Fibroblast of lung (primary cell): ENCODE measurements around the gene ERBB4.

ENCODE experiments used
- CTCF ChIP-seq, 2 donors: IDR thresholded peaks in 1 of 2; conservative IDR thresholded peaks in 1 of 2; 1 replicate in 1 of 2; 2 replicates in 1 of 2; pipeline ENCODE4 v1.5.1; 2011 to 2012; ENCODE audit warnings: low read length in 2 of 2, control low read depth in 1 of 2, inconsistent platforms in 1 of 2, low read depth in 1 of 2, mild to moderate bottlenecking in 1 of 2
- EZH2 ChIP-seq: IDR thresholded peaks from 2 replicates; pipeline ENCODE4 v1.5.1; 2012; ENCODE audit warnings: low read length, control low read depth, mild to moderate bottlenecking; ENCODE audit errors: missing control alignments

DNA sequence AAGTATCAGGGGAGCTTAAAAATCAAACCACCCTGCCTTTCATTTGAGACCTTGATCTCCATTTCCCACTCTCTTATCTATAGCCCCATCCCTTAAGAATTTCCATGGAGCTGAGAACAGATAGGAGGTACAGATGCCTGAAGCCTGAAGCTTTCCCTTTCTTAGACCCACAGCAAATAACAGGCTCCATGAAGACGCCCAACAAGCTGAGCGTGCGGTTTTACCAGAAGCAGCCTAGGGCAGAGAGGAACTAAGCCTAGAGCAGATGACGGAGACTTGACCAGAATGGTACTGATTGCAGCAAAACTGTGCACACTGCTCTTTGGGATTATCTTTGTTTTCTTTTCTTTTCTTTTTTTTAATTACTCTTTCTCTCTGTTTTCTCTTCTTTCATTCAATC, 1.7 kb upstream of the ERBB4 start:
- TF ChIP-seq EZH2 = no peak
- no peak for TF ChIP-seq CTCF (conservative IDR thresholded peaks at IDR 0.05 in 1 of 2, IDR thresholded peaks at IDR 0.05 in 1 of 2; ENCODE audit: low read depth in 1 of 2, low read length in 2 of 2)
